ENCODE measurements around the gene ITGAV.

Gene ITGAV

GRCh38 chr2:186669146-186669545 lies 79.3 kb downstream of the ITGAV start:
- no peak for DNase-seq (ENCODE audit: low spot score)

GRCh38 chr2:186670831-186671230 lies 81.0 kb downstream of the ITGAV start:
- DNase-seq (ENCODE audit: low spot score): no peak

- DNase-seq (ENCODE audit: low spot score): no peak
Measured at GRCh38 chr2:186675380-186675779, 85.5 kb downstream of the ITGAV start.

GRCh38 chr2:186683341-186683740 lies 93.5 kb downstream of the ITGAV start:
- no peak for DNase-seq (ENCODE audit: low spot score)

GRCh38 chr2:186687807-186688211 lies 98.0 kb downstream of the ITGAV start:
- DNase-seq (ENCODE audit: low spot score): no peak

GRCh38 chr2:186688813-186689212 lies 99.0 kb downstream of the ITGAV start:
- no peak for DNase-seq (ENCODE audit: low spot score)

GRCh38 chr2:186690786-186691185 lies 100.9 kb downstream of the ITGAV start:
- no peak for DNase-seq (ENCODE audit: low spot score)

GRCh38 chr2:186691231-186691630 lies 101.4 kb downstream of the ITGAV start:
- no peak for DNase-seq (ENCODE audit: low spot score)

GRCh38 chr2:186691900-186692299 lies 102.0 kb downstream of the ITGAV start:
- DNase-seq (ENCODE audit: low spot score): no peak

- DNase-seq (ENCODE audit: low spot score): no peak
Measured at GRCh38 chr2:186693446-186693832, 103.6 kb downstream of the ITGAV start.

- no peak for DNase-seq (ENCODE audit: low spot score)
Measured at GRCh38 chr2:186695081-186695756, 105.4 kb downstream of the ITGAV start.

GRCh38 chr2:186696290-186696689 lies 106.4 kb downstream of the ITGAV start:
- no peak for DNase-seq (ENCODE audit: low spot score)

- no peak for DNase-seq (ENCODE audit: low spot score)
Measured at GRCh38 chr2:186696804-186697203, 106.9 kb downstream of the ITGAV start.

GRCh38 chr2:186697536-186697935 lies 107.7 kb downstream of the ITGAV start:
- no peak for DNase-seq (ENCODE audit: low spot score)

- no peak for DNase-seq (ENCODE audit: low spot score)
Measured at GRCh38 chr2:186699742-186700141, 109.9 kb downstream of the ITGAV start.

GRCh38 chr2:186702006-186702405 lies 112.2 kb downstream of the ITGAV start:
- DNase-seq (ENCODE audit: low spot score): no peak

GRCh38 chr2:186702501-186702900 lies 112.6 kb downstream of the ITGAV start:
- DNase-seq (ENCODE audit: low spot score): no peak

GRCh38 chr2:186704897-186705296 lies 115.0 kb downstream of the ITGAV start:
- DNase-seq (ENCODE audit: low spot score): no peak

- no peak for DNase-seq (ENCODE audit: low spot score)
Measured at GRCh38 chr2:186709529-186710450, 119.9 kb downstream of the ITGAV start.

GRCh38 chr2:186713691-186714090 lies 123.8 kb downstream of the ITGAV start:
- DNase-seq (ENCODE audit: low spot score): no peak

- no peak for DNase-seq (ENCODE audit: low spot score)
Measured at GRCh38 chr2:186714611-186715010, 124.8 kb downstream of the ITGAV start.

- DNase-seq (ENCODE audit: low spot score): no peak
Measured at GRCh38 chr2:186716004-186716403, 126.1 kb downstream of the ITGAV start.

GRCh38 chr2:186716899-186717298 lies 127.0 kb downstream of the ITGAV start:
- DNase-seq (ENCODE audit: low spot score): no peak
